ENCODE measurements around the gene PHEX.

- TF ChIP-seq CTCF (IDR thresholded peaks at IDR 0.05) (no peak), POLR2A (IDR thresholded peaks at IDR 0.05) (no peak)
Observed at GRCh38 chrX:22272613-22273012, 240.5 kb downstream of the PHEX start, which contains the start of gene CBLL2.

Measured in body of pancreas (tissue), 4 donors.